Nephron (organoid): ENCODE data around the gene AGO3.

Experiments
- H3K27ac Mint-ChIP-seq, 3 experiments: 2 replicates each; pipeline ENCODE4 v1.8.0; 2020; ENCODE audit warnings: mixed read lengths in 3 of 3, mild to moderate bottlenecking in 2 of 3, moderate library complexity in 1 of 3
- H3K27me3 Mint-ChIP-seq: 2 replicates; pipeline ENCODE4 v1.8.0; 2021; ENCODE audit warnings: low read depth, mild to moderate bottlenecking, moderate library complexity, mixed read lengths
- H3K36me3 Mint-ChIP-seq: 2 replicates; pipeline ENCODE4 v1.8.0; 2020; ENCODE audit warnings: low read depth, mixed read lengths
- H3K4me1 Mint-ChIP-seq: 2 replicates; pipeline ENCODE4 v1.8.0; 2020; ENCODE audit warnings: mixed read lengths
- H3K4me3 Mint-ChIP-seq, 3 experiments: 2 replicates each; pipeline ENCODE4 v1.8.0; 2020; ENCODE audit warnings: mild to moderate bottlenecking in 3 of 3, mixed read lengths in 3 of 3, moderate library complexity in 2 of 3
- H3K9me3 Mint-ChIP-seq: 2 replicates; pipeline ENCODE4 v1.8.0; 2020; ENCODE audit warnings: mixed read lengths
- TF ChIP-seq, protein P1 (sequence below), 3 experiments: fragments of 200-600 bp; sonication (generic); IDR thresholded peaks; one replicate each; pipeline ENCODE4 v1.5.0; 2021; ENCODE audit warnings: antibody characterized with exemption in 3 of 3; ENCODE audit not compliant: unreplicated experiment in 3 of 3

The AGO3 gene

DNA sequence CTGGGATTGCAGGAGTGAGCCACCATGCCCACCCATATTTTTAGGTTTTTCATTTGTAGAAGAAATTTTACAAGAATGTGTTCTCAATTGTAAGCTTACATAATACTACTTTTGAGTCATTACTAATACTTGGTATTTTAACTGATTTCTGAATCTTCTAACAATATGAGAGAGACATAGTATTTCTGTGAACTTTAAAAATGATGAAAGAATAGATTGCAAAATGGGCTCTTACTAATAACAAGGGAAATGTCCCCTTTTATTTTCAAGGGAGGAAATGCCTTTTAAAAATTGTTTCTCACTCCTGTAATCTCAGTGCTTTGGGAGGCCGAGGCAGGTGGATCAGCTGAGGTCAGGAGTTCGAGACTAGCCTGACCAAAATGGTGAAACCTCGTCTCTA lies 5.9 kb downstream of the AGO3 start:
- H3K27me3 Mint-ChIP-seq: no peaks in the 10 kb centered on the region
- peaks cover 38% of the 10 kb centered on the region for H3K4me1 Mint-ChIP-seq
- H3K36me3 Mint-ChIP-seq: peaks cover 5% of the 10 kb centered on the region
- peak overlapping the region; percentile 80 to 95 (median 94) for H3K27ac Mint-ChIP-seq
- H3K4me3 Mint-ChIP-seq: no peak overlapping the region
- no peaks in the 10 kb centered on the region for H3K9me3 Mint-ChIP-seq
- TF ChIP-seq, protein P1, sequence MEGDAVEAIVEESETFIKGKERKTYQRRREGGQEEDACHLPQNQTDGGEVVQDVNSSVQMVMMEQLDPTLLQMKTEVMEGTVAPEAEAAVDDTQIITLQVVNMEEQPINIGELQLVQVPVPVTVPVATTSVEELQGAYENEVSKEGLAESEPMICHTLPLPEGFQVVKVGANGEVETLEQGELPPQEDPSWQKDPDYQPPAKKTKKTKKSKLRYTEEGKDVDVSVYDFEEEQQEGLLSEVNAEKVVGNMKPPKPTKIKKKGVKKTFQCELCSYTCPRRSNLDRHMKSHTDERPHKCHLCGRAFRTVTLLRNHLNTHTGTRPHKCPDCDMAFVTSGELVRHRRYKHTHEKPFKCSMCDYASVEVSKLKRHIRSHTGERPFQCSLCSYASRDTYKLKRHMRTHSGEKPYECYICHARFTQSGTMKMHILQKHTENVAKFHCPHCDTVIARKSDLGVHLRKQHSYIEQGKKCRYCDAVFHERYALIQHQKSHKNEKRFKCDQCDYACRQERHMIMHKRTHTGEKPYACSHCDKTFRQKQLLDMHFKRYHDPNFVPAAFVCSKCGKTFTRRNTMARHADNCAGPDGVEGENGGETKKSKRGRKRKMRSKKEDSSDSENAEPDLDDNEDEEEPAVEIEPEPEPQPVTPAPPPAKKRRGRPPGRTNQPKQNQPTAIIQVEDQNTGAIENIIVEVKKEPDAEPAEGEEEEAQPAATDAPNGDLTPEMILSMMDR (IDR thresholded peaks at IDR 0.05; ENCODE audit: unreplicated experiment in 3 of 3): no peak

DNA sequence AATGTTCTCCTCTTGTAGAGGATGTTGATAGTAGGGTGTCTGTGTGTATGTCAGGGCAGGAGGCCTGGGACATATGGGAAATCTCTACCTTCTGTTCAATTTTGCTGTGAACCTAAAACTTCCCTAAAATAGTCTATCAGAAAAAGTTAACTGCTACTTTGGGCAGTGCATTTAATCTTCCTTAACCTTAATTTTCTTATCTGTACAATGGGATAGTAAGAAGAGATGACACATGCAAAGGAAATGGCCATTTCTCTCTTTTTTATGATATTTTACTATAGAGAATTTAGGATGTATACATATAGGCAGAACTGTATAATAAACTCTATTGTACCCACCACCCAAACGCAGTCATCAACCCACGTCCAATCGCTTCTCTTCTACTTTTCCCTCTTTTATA lies 8.6 kb downstream of the AGO3 start:
- no peaks in the 10 kb centered on the region for H3K27me3 Mint-ChIP-seq
- H3K27ac Mint-ChIP-seq: no peak overlapping the region
- H3K36me3 Mint-ChIP-seq: peaks cover 5% of the 10 kb centered on the region
- H3K4me3 Mint-ChIP-seq: no peak overlapping the region
- H3K9me3 Mint-ChIP-seq: no peaks in the 10 kb centered on the region
- peaks cover 15% of the 10 kb centered on the region for H3K4me1 Mint-ChIP-seq
- TF ChIP-seq, protein P1 (IDR thresholded peaks at IDR 0.05; ENCODE audit: unreplicated experiment in 3 of 3): no peak

DNA sequence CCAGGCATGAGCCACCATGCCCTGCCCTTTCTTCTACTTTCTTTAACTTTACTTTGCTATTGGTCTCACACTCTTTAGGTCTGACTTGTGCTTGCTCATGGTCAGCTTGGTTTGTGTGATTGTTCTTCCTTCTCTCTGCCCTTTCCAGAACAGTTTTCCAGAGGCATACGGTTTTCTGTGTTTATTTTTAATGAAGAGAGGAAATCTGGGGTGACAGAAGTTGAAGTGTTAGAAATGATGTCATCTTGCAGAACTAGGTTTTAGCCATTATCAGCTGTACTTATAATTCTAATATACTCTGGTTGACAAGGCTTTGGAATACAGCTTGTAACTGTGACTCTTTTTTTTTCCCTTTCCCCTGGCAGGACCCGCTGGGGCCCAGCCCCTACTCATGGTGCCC lies 14.4 kb downstream of the AGO3 start:
- Mint-ChIP-seq H3K27me3 (no peaks in the 10 kb centered on the region), H3K4me1 (peaks cover 6% of the 10 kb centered on the region), H3K36me3 (peaks cover 15% of the 10 kb centered on the region), H3K4me3 (no peak overlapping the region), H3K9me3 (no peaks in the 10 kb centered on the region), H3K27ac (peak overlapping the region in 2 of 3 experiments; percentile 5 to 23)
- TF ChIP-seq, protein P1 (IDR thresholded peaks at IDR 0.05; ENCODE audit: unreplicated experiment in 3 of 3): no peak

DNA sequence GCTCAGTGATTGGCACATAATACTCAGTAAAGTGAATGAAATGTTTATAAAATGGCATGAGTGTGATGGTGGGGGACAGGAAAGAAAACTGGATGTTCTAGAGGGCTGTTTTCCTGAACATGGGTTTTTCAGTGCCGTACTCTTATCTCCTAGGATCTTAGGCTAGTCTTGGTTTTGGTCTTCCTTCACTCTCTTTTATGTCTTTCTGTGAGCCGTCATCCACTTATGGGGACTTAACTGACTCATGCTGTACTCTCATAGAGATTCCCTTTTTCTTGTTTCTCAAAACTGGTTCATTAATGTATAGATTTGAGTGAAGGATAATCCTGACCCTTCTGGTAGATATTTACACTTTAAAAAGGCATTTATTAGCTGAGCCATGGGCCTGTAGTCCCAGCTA lies 16.6 kb downstream of the AGO3 start:
- TF ChIP-seq, protein P1 (IDR thresholded peaks at IDR 0.05; ENCODE audit: unreplicated experiment in 3 of 3): no peak
- H3K4me3 Mint-ChIP-seq: no peak overlapping the region
- H3K27me3 Mint-ChIP-seq: no peaks in the 10 kb centered on the region

DNA sequence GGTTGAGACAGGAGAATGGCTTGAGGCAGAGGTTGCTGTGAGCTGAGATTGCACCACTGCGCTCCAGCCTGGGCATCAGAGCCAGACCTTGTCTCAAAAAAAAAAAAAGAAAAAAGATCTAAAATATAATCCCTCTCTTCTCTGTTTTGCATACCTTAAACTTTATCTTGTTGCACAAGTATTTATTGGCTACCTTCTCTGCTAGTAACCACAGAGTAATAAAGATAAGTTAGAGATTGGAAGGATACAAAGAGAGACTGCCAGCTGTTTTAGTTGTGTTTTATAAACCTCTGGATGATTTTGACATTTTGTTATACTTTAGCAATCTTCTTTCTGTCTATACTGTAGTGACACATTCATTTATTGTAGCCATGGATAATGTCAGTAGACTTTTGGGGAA lies 27.7 kb downstream of the AGO3 start:
- H3K27me3 Mint-ChIP-seq: no peaks in the 10 kb centered on the region
- H3K4me1 Mint-ChIP-seq: no peaks in the 10 kb centered on the region
- H3K4me3 Mint-ChIP-seq: no peak overlapping the region
- no peak overlapping the region for H3K27ac Mint-ChIP-seq
- peaks cover 21% of the 10 kb centered on the region for H3K36me3 Mint-ChIP-seq
- TF ChIP-seq, protein P1 (IDR thresholded peaks at IDR 0.05; ENCODE audit: unreplicated experiment in 3 of 3): no peak
- no peaks in the 10 kb centered on the region for H3K9me3 Mint-ChIP-seq

More for the DNA sequence above, 16.6 kb downstream of the AGO3 start:
- Mint-ChIP-seq H3K27ac (no peak overlapping the region), H3K4me1 (no peaks in the 10 kb centered on the region), H3K36me3 (peaks cover 16% of the 10 kb centered on the region), H3K9me3 (no peaks in the 10 kb centered on the region)

DNA sequence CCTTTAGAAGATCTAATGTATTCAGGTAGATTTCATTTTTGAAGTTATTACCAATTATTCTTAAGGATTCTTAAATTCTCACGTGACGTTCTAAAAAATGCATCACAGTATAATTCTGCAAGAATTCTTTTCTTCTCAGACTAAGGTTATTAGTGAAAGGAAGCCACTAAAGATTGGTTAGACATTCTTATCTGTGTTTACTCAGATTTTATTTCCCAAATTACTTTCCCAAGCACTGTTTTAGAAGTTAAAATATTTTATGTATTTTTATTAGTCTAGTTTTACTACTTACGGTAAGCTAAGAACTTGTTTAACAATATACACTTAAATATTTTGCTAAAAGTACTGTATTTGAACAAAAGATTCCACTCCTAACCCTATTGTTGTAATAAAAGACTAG lies 28.4 kb downstream of the AGO3 start:
- H3K4me1 Mint-ChIP-seq: no peaks in the 10 kb centered on the region
- H3K4me3 Mint-ChIP-seq: no peak overlapping the region
- H3K9me3 Mint-ChIP-seq: no peaks in the 10 kb centered on the region
- H3K27ac Mint-ChIP-seq: no peak overlapping the region
- H3K36me3 Mint-ChIP-seq: peaks cover 20% of the 10 kb centered on the region
- H3K27me3 Mint-ChIP-seq: no peaks in the 10 kb centered on the region
- TF ChIP-seq, protein P1 (IDR thresholded peaks at IDR 0.05; ENCODE audit: unreplicated experiment in 3 of 3): no peak
